Measurements from ENCODE around the gene RPS6KA1.
"Not testable (repeated sequence)": the region's sequence is repeated elsewhere in the genome, so short reads cannot be mapped to it uniquely, and the experiment has no call there.

The RPS6KA1 gene

GRCh38 chr1:26603856-26604255 lies 74.3 kb downstream of the RPS6KA1 start:
- DNase-seq = no peak

GRCh38 chr1:26607186-26607585 lies 77.6 kb downstream of the RPS6KA1 start:
- no peak for DNase-seq

GRCh38 chr1:26608895-26609294 lies 79.3 kb downstream of the RPS6KA1 start:
- DNase-seq = no peak

- DNase-seq = no peak
Measured at GRCh38 chr1:26610781-26611180, 81.2 kb downstream of the RPS6KA1 start.

- not testable (repeated sequence) for DNase-seq
Measured at GRCh38 chr1:26612627-26613026, 83.1 kb downstream of the RPS6KA1 start.

GRCh38 chr1:26614655-26615411 lies 85.3 kb downstream of the RPS6KA1 start:
- no peak for DNase-seq

GRCh38 chr1:26616881-26617280 lies 87.3 kb downstream of the RPS6KA1 start:
- DNase-seq = no peak

GRCh38 chr1:26618561-26618960 lies 89.0 kb downstream of the RPS6KA1 start:
- no peak for DNase-seq
